Muscle of leg (tissue), 11 donors: ENCODE data around the gene GXYLT1. TPM values are rescaled to one million over a fixed set of nuclear protein-coding genes. Genes with fewer than 3 reads are reported as not detected.

Experiments used
- DNase-seq: peaks from one replicate; pipeline ENCODE4 v3.0.0; 2013
- H3K27ac ChIP-seq: one replicate; pipeline ENCODE4 v1.5.1; 2013; ENCODE audit warnings: mild to moderate bottlenecking, low read length, control low read depth
- H3K27me3 ChIP-seq: one replicate; pipeline ENCODE4 v1.6.1; 2013; ENCODE audit warnings: low read length; ENCODE audit not compliant: control insufficient read depth, insufficient read depth
- H3K36me3 ChIP-seq: one replicate; pipeline ENCODE4 v1.6.1; 2013; ENCODE audit warnings: low read length; ENCODE audit not compliant: control insufficient read depth, insufficient read depth
- H3K4me1 ChIP-seq: one replicate; pipeline ENCODE4 v1.6.1; 2013; ENCODE audit warnings: low read length; ENCODE audit not compliant: control insufficient read depth, insufficient read depth
- H3K4me3 ChIP-seq: one replicate; pipeline ENCODE4 v1.5.1; 2013; ENCODE audit warnings: low read length, control low read depth
- H3K9me3 ChIP-seq: replicated peaks from 2 replicates; pipeline ENCODE4 v1.6.1; 2013; ENCODE audit warnings: low read depth, low read length; ENCODE audit not compliant: control insufficient read depth
- WGBS: methylation state at CpG from one replicate; pipeline ENCODE4 v1.1.5; 2013; ENCODE audit warnings: missing lambda C conversion rate; ENCODE audit not compliant: insufficient coverage; 5-methylcytosine and 5-hydroxymethylcytosine counted together
- polyA plus RNA-seq, 8 donors: library from polyadenylated mRNA; unstranded; fragments of 120-200 nt; gene quantifications; one replicate each; pipeline versions ENCODE4 v1.2.1 to v1.2.3, GENCODE V29; 2013; ENCODE audit warnings: inconsistent platforms in 1 of 8, low replicate concordance in 1 of 8; ENCODE audit not compliant: insufficient read length in 8 of 8, insufficient read depth in 1 of 8
- total RNA-seq: library from RNA; stranded (reverse); fragments of 120-200 nt; gene quantifications from one replicate; pipeline ENCODE4 v1.2.4, GENCODE V29; 2013

Gene GXYLT1
- total and polyA plus RNA-seq, 9 donors: 9.4 to 22.0 (median 14.2) TPM

- no peak overlapping the region for H3K4me3 ChIP-seq
- peak; percentile 16 for DNase-seq
Observed at GRCh38 chr12:42145552-42146215, 1.0 kb upstream of the GXYLT1 start.

GRCh38 chr12:42145197-42145549 is 499 bp upstream of the GXYLT1 start:
- no peak for DNase-seq
- Histone ChIP-seq H3K9me3 (no peaks in the 10 kb centered on the region), H3K27me3 (no peaks in the 10 kb centered on the region), H3K4me1 (peaks cover 11% of the 10 kb centered on the region), H3K27ac (peak overlapping the region; percentile 80), H3K4me3 (peak overlapping the region; percentile 66), H3K36me3 (no peaks in the 10 kb centered on the region)
- 8% methylated on average over 4 of the region's 8 CpGs for WGBS

More at GRCh38 chr12:42145552-42146215, 1.0 kb upstream of the GXYLT1 start:
- WGBS: 52% methylated on average over 8 of the region's 11 CpGs
- H3K27me3 ChIP-seq: no peaks in the 10 kb centered on the region
- H3K27ac ChIP-seq: no peak overlapping the region
- peaks cover 11% of the 10 kb centered on the region for H3K4me1 ChIP-seq
- H3K9me3 ChIP-seq: no peaks in the 10 kb centered on the region
- H3K36me3 ChIP-seq: no peaks in the 10 kb centered on the region

- Histone ChIP-seq H3K4me3 (peak overlapping the region; percentile 66), H3K36me3 (no peaks in the 10 kb centered on the region), H3K27ac (peak overlapping the region; percentile 54), H3K4me1 (peaks cover 11% of the 10 kb centered on the region), H3K9me3 (no peaks in the 10 kb centered on the region), H3K27me3 (no peaks in the 10 kb centered on the region)
- WGBS: under 1% methylated on average over 21 of the region's 21 CpGs
- no peak for DNase-seq
Observed at GRCh38 chr12:42144158-42144407, 591 bp downstream of the GXYLT1 start.

- Histone ChIP-seq H3K27me3 (no peaks in the 10 kb centered on the region), H3K9me3 (no peaks in the 10 kb centered on the region), H3K4me3 (peak overlapping the region; percentile 66), H3K36me3 (no peaks in the 10 kb centered on the region), H3K27ac (peak overlapping the region; percentile 54), H3K4me1 (peaks cover 11% of the 10 kb centered on the region)
- peak; percentile 42 for DNase-seq
- WGBS: 3% methylated on average over 8 of the region's 12 CpGs
Observed at GRCh38 chr12:42143452-42144157, 1.1 kb downstream of the GXYLT1 start.

GRCh38 chr12:42141981-42142606 is 2.6 kb downstream of the GXYLT1 start:
- Histone ChIP-seq H3K27ac (no peak overlapping the region), H3K4me1 (peaks cover 11% of the 10 kb centered on the region), H3K27me3 (no peaks in the 10 kb centered on the region), H3K4me3 (no peak overlapping the region), H3K36me3 (no peaks in the 10 kb centered on the region), H3K9me3 (no peaks in the 10 kb centered on the region)
- WGBS: no CpG with 5 or more reads among the region's 3 CpGs
- DNase-seq: no peak

- Histone ChIP-seq H3K9me3 (no peaks in the 10 kb centered on the region), H3K27me3 (no peaks in the 10 kb centered on the region), H3K27ac (no peak overlapping the region), H3K36me3 (no peaks in the 10 kb centered on the region), H3K4me1 (peaks cover 11% of the 10 kb centered on the region), H3K4me3 (no peak overlapping the region)
- 100% methylated on average over 1 of the region's 3 CpGs for WGBS
- no peak for DNase-seq
Observed at GRCh38 chr12:42140901-42141300, 3.8 kb downstream of the GXYLT1 start.

- H3K27ac ChIP-seq: no peak overlapping the region
- no peaks in the 10 kb centered on the region for H3K27me3 ChIP-seq
- no peak overlapping the region for H3K4me3 ChIP-seq
- no peaks in the 10 kb centered on the region for H3K36me3 ChIP-seq
- 88% methylated on average over 1 of the region's 3 CpGs for WGBS
- no peaks in the 10 kb centered on the region for H3K4me1 ChIP-seq
- DNase-seq: no peak
- H3K9me3 ChIP-seq: no peaks in the 10 kb centered on the region
Observed at GRCh38 chr12:42135259-42135814, 9.3 kb downstream of the GXYLT1 start.

GRCh38 chr12:42130672-42131402 is 13.8 kb downstream of the GXYLT1 start:
- Histone ChIP-seq H3K9me3 (no peaks in the 10 kb centered on the region), H3K36me3 (no peaks in the 10 kb centered on the region), H3K27ac (no peak overlapping the region), H3K4me3 (no peak overlapping the region), H3K27me3 (no peaks in the 10 kb centered on the region), H3K4me1 (no peaks in the 10 kb centered on the region)
- DNase-seq: no peak
- WGBS: no CpG with 5 or more reads among the region's 4 CpGs

GRCh38 chr12:42129595-42130204 is 15.0 kb downstream of the GXYLT1 start:
- H3K4me1 ChIP-seq: no peaks in the 10 kb centered on the region
- peak; percentile 78 for DNase-seq
- H3K27me3 ChIP-seq: no peaks in the 10 kb centered on the region
- no peak overlapping the region for H3K4me3 ChIP-seq
- H3K36me3 ChIP-seq: no peaks in the 10 kb centered on the region
- no CpG with 5 or more reads among the region's 4 CpGs for WGBS
- no peaks in the 10 kb centered on the region for H3K9me3 ChIP-seq
- no peak overlapping the region for H3K27ac ChIP-seq
